A673 (cell line): ENCODE results near the gene CUX1. TPM values are rescaled to one million over a fixed set of nuclear protein-coding genes. Genes with fewer than 3 reads are reported as not detected.
"Not testable (repeated sequence)": the region's sequence is repeated elsewhere in the genome, so short reads cannot be mapped to it uniquely, and the experiment has no call there.

Experiments
- BruUV-seq: library from RNA; stranded (reverse); fragments of 400-500 nt; replicated peaks from 2 replicates; lab custom pipeline; 2021; lab: Mats Ljungman, UMichigan
- CTCF ChIA-PET: fragments of 300-600 bp; sonication (Branson Sonifier 250); formaldehyde crosslinking; loops from one replicate; lab custom pipeline; 2022; ENCODE audit warnings: antibody characterized with exemption; lab: Charles Lee
- POLR2A ChIA-PET: fragments of 300-600 bp; sonication (Branson Sonifier 250); formaldehyde crosslinking; loops from one replicate; lab custom pipeline; 2022; ENCODE audit warnings: antibody characterized with exemption; ENCODE audit not compliant: low non-redundant PET; lab: Charles Lee
- DNase-seq: peaks from one replicate; pipeline ENCODE4 v3.0.0-alpha.2; 2015; ENCODE audit warnings: low spot score
- H3K27ac ChIP-seq: fragments of 200-600 bp; sonication (generic); 2 replicates; pipeline ENCODE4 v1.5.1; 2016; ENCODE audit warnings: mixed run types, low read depth, mild to moderate bottlenecking, mixed read lengths, antibody characterized with exemption, low read length; ENCODE audit not compliant: poor library complexity, severe bottlenecking
- H3K27me3 ChIP-seq: fragments of 200-600 bp; sonication (generic); replicated peaks from 2 replicates; pipeline ENCODE4 v1.6.1; 2017; ENCODE audit warnings: mixed run types, low read depth, mild to moderate bottlenecking, mixed read lengths, antibody characterized with exemption, low read length; ENCODE audit not compliant: insufficient read depth, poor library complexity
- H3K36me3 ChIP-seq: fragments of 200-600 bp; sonication (generic); 2 replicates; pipeline ENCODE4 v1.6.1; 2016; ENCODE audit warnings: mixed run types, mild to moderate bottlenecking, mixed read lengths, antibody characterized with exemption, low read length; ENCODE audit not compliant: insufficient read depth, poor library complexity, severe bottlenecking
- H3K4me1 ChIP-seq: fragments of 200-600 bp; sonication (generic); 2 replicates; pipeline ENCODE4 v1.6.1; 2017; ENCODE audit warnings: mixed run types, mild to moderate bottlenecking, mixed read lengths, antibody characterized with exemption, low read length; ENCODE audit not compliant: insufficient read depth, poor library complexity, severe bottlenecking
- H3K4me3 ChIP-seq: fragments of 200-600 bp; sonication (generic); 2 replicates; pipeline ENCODE4 v1.5.1; 2016; ENCODE audit warnings: low read depth, mixed run types, mild to moderate bottlenecking, mixed read lengths, low read length; ENCODE audit not compliant: poor library complexity, severe bottlenecking
- H3K9me3 ChIP-seq: fragments of 200-600 bp; sonication (generic); 2 replicates; pipeline ENCODE4 v1.6.1; 2016; ENCODE audit warnings: mixed run types, low read depth, mild to moderate bottlenecking, mixed read lengths, antibody characterized with exemption, low read length; ENCODE audit not compliant: poor library complexity, severe bottlenecking
- CTCF ChIP-seq: fragments of 300-800, 200-600 bp; sonication (generic); conservative IDR thresholded peaks from 2 replicates; pipeline ENCODE4 v1.5.1; 2017; ENCODE audit warnings: low read depth, mild to moderate bottlenecking, antibody characterized with exemption, low read length, moderate library complexity, mixed read lengths
- EZH2 ChIP-seq: fragments of 200-600 bp; sonication (generic); IDR thresholded peaks from 2 replicates; pipeline ENCODE4 v1.6.1; 2017; ENCODE audit warnings: borderline replicate concordance, low read depth, mild to moderate bottlenecking, mixed read lengths, antibody characterized with exemption, low read length; ENCODE audit not compliant: poor library complexity, severe bottlenecking
- intact Hi-C: fragments of 100-400 bp; cut with micrococcal nuclease; formaldehyde crosslinking; loops from one replicate; pipeline ENCODE4 v1.10.0; 2022; ENCODE audit not compliant: unreplicated experiment
- total RNA-seq: library from RNA; stranded (reverse); gene quantifications from 2 replicates; pipeline ENCODE4 v1.2.3, GENCODE V29; 2021

CUX1 gene
- total RNA-seq, 1 experiment from 2014 or later: 49.4 TPM

- intact Hi-C loops: no loop called here
- POLR2A ChIA-PET: no interaction called here
- H3K9me3 ChIP-seq: peaks cover 9% of the 10 kb centered on the region
- CTCF ChIA-PET: no interaction called here
- TF ChIP-seq EZH2 (no peak), CTCF (no peak)
- no peaks in the 10 kb centered on the region for H3K4me1 ChIP-seq
- H3K36me3 ChIP-seq: no peaks in the 10 kb centered on the region
- no peak overlapping the region for H3K27ac ChIP-seq
- no peak overlapping the region for H3K4me3 ChIP-seq
- H3K27me3 ChIP-seq: no peaks in the 10 kb centered on the region
- DNase-seq: no peak
- no TSS peak for BruUV-seq
These were observed 28.5 kb downstream of the CUX1 start for GRCh38 chr7:101845974-101846373.

GRCh38 chr7:101846800-101847538 is 29.5 kb downstream of the CUX1 start:
- no TSS peak for BruUV-seq
- intact Hi-C loops: no loop called here
- H3K9me3 ChIP-seq: peaks cover 9% of the 10 kb centered on the region
- no peaks in the 10 kb centered on the region for H3K4me1 ChIP-seq
- ChIA-PET CTCF (no interaction called here), POLR2A (no interaction called here)
- no peak for DNase-seq
- TF ChIP-seq CTCF: no peak
- no peak for TF ChIP-seq EZH2
- H3K27me3 ChIP-seq: no peaks in the 10 kb centered on the region
- no peak overlapping the region for H3K27ac ChIP-seq
- no peak overlapping the region for H3K4me3 ChIP-seq
- no peaks in the 10 kb centered on the region for H3K36me3 ChIP-seq

- intact Hi-C loops: no loop called here
- BruUV-seq: no TSS peak
- POLR2A ChIA-PET: no interaction called here
- Histone ChIP-seq H3K36me3 (no peaks in the 10 kb centered on the region), H3K27me3 (no peaks in the 10 kb centered on the region), H3K27ac (no peak overlapping the region), H3K4me1 (no peaks in the 10 kb centered on the region), H3K9me3 (peaks cover 9% of the 10 kb centered on the region), H3K4me3 (no peak overlapping the region)
- no peak for DNase-seq
- TF ChIP-seq CTCF (no peak), EZH2 (no peak)
- CTCF ChIA-PET: interaction anchor here (0.8 kb wide), 1 partner anchor 9 kb away, joined by 8 read pairs; no protein-coding TSS in a partner anchor
These were observed 31.0 kb downstream of the CUX1 start for GRCh38 chr7:101848208-101848951.

GRCh38 chr7:101849314-101849713 is 31.9 kb downstream of the CUX1 start:
- H3K4me1 ChIP-seq, H3K27me3 ChIP-seq, BruUV-seq, POLR2A ChIA-PET, H3K9me3 ChIP-seq, intact Hi-C loops, H3K36me3 ChIP-seq, DNase-seq, H3K27ac ChIP-seq, H3K4me3 ChIP-seq: not testable (repeated sequence)
- CTCF ChIA-PET: interaction anchor here (0.6 kb wide), 1 partner anchor 54 kb away, joined by 8 read pairs; no protein-coding TSS in a partner anchor

- intact Hi-C loops, POLR2A ChIA-PET, H3K27ac ChIP-seq, DNase-seq, H3K9me3 ChIP-seq, CTCF ChIA-PET, H3K36me3 ChIP-seq, H3K4me3 ChIP-seq, H3K27me3 ChIP-seq, BruUV-seq: not testable (repeated sequence)
- peaks cover 12% of the 10 kb centered on the region for H3K4me1 ChIP-seq
These were observed 34.9 kb downstream of the CUX1 start for GRCh38 chr7:101852364-101852763.
